Neural progenitor cell (in vitro differentiated cells): ENCODE measurements around the gene OR13C2.

Source experiments
- CTCF ChIP-seq: fragments of 200-600 bp; sonication (generic); IDR thresholded peaks from 2 replicates; pipeline ENCODE4 v1.5.1; 2017; ENCODE audit warnings: antibody characterized with exemption, mild to moderate bottlenecking
- EZH2 ChIP-seq: fragments of 200-600 bp; sonication (generic); IDR thresholded peaks from 2 replicates; pipeline ENCODE4 v1.6.1; 2017; ENCODE audit warnings: antibody characterized with exemption, mild to moderate bottlenecking, moderate library complexity

DNA sequence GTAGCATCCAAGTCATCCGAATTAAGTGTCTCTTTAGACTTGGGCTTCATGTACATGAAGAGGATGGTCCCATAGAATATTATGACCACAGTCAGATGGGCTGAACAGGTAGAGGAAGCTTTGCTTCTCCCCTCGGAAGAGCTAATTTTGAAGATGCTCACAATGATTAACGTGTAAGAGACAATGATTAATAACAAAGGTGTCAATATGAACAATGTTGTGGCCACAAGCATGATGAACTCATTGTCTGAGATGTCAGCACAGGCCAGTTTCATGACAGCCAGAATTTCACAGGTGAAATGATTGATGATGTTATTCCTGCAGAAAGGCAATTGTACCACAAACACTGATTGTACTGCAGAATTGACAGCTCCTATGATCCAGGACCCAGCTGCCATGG, 626 bp downstream of the OR13C2 start:
- TF ChIP-seq CTCF (no peak), EZH2 (no peak)
